ENCODE results near the gene CLDN12.

Gene CLDN12

DNA sequence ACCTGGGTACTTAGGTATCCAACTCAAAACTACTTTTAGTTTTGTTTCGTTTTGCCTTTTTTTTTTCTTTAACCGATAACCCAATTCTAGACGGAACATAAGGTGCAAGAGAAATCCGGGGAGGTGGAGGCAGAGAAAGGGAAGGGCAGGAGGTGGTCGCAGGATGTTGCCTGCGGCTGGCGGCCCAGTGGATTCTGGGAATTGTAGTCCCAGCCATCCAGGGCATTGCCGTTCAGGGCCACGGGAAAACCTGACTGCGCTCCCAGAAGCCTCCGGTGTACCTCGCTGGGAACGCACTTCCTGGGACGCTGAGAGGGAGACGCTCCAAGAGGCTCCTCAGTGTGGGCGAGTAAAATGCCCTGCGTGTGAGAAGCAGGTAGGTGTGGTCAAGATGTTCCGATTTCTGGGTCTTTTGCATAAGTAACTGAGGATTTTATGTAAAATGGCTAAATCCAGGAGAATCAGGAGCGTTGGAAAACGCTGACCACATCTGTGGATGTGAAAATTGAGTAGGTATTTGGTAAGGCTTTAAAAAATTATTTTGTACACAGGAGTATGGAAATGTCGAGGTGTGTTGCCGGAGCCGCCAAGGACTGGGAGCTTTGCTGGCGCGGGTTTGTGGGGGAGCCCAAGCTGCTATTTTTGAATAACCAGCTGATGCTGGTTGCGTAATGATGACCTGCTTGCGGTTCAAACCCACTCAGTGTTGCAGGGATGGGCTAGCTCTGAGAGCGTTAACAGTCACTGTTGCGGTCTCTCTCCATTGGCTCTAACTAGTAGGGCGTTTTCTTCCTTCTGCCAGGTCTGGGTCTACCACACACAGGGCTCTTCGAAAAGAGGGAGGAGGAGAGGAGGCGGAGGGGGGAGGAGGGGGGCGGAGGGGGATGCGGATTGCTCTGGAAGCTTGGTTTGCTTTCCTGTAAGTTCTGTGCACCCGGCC is at the start of gene CLDN12:
Gene CLDN12 (plus strand): TSS at position 288 of the 940 bp plus-strand sequence. CDS start 9,216 bp downstream, outside the sequence.
- peak; percentile 76 to 79 for DNase-seq

DNA sequence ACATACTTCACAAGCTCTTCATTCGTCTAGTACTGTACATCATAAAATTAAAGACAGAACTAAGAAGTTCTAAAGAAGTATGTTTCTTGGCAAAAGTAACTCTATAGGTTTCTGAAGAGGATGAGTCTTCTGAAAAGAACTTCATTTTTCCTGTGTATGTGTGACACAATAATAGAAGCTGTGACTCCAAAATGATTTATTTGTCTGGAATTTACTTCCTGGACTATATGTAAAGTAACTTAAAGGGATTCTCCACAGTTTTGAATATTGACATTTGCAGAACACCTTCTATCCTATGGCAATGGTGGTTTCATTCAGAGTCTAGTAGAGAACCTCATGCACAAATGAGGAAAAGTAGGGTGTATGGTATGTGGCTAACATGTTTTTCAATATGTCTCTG is 19.8 kb upstream of the CLDN12 start:
- DNase-seq, result no peak

DNA sequence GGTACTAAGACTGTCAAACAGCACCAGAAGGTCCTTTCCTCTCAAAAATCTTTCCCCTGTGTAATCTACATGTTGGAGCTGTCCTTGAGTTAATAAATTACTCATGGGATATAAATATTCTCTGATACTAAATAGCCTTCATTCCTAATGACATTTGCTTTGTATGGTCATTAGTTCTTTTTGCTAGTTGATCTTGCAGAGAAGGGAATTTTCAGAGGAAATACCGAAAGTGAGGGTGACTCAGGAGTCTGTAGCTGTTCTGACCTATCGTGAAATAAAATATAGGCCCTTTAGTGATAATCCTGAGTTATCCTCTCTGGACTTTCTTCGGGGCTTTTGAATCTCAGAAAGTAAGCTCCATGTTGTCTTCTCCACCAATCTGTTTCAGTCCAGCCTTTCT is 19.4 kb upstream of the CLDN12 start:
- DNase-seq, result no peak

DNA sequence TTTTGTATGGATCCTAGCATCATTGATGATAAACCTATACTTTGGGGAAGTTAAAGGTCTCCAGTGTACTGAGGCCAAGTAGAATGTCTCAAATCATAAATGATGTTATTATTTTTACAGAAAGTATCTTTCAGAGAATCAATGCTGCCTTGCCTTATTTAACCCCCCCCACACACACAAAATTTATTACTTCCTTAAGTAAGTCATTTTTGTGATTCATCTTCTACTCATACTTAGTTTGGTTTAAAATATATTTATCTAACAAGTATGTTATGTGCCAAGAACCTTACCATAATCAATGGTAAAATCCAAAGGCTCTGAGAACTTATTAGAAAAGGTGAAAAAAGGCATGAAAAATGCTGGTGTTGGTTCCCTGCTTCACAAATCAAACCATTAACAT is 18.8 kb upstream of the CLDN12 start:
- DNase-seq, result no peak

DNA sequence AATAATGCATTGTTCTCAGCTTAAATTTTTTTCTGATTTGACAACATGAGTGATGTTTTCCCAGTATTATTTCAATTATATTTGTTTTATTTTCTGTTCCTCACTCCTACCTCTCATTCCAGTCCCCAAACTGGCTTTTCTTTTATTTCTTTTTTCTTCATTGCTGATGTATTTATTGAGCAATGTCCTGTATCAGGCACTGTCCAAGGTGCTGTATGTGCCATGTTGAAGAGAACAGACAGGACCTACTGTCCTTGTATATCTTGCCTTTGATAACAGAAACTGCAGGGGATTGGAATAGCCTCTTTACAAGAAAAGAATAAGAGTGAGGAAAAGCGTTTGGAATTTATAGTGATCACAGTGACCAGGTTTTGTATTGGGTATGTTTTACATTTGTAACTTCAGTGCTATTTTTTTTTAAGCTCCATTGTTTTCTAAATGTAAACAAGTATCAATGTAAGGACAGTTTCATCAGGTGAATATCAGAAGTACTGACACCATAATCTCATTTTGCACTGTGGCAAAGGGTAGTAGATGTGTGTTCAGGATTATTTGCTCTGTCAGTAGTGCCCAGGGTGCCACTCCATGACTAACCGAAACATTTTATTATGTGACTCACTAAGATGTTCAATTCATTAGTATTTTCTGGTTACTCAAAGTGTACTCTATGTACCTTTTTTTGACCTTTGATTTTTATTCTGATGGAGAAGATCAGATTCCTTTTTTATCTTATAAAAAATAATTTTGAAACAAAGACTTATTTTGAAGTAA is 15.6 kb upstream of the CLDN12 start:
- no peak for DNase-seq

DNA sequence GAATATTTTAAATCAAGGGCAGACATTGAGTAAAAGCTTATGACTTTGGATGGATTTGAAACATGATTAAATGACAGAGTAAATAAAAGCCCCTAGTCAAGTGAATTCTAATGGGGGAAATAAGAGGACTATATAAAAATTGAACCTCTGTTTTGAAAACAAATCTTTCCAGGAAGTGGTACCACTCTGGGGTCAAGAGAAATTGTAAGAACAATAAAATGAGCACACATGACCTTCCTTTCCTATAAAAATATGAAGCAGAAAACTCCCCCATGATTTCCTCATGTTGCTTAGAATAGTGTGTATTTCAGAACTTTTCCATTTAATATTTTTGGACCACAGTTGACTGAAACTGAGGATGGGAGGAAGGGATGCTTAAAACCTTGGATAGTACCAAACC is 12.3 kb upstream of the CLDN12 start:
- DNase-seq, result no peak

DNA sequence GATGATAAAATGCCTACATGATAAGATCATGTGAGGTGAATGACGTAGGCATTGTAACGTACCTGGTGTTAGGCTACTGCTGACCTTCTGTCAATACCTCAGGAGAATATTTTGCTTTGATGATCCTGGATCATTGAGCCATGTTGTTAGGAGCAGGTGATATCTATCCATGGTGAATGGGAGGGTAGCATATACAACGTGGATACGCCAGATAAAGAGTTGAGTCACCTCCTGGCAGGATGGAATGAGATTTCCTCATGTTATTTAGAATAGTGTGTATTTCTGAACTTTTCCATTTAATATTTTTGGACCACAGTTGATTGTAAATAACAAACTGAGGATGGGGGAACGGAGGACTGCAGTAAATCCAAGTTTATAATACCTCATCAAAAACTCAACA is 11.8 kb upstream of the CLDN12 start:
- no peak for DNase-seq

DNA sequence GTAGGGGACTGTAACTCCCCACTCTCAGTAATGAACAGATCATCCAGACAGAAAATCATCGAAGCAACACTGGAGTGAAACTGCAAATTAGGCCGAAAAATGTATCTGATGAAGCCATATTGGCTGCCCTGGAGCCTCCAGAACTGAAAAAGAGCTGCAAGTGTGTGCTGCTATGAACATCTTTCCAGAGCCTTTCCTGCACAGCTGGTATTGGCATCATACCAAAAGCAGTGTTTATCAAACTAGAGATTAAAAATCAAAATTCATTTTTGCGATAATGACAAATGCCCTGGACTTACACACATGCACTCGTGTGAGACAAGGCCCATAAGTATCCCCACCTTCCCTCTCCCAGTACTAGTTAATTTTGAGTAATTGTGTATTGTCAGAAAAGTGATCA is 6.8 kb upstream of the CLDN12 start:
- no peak for DNase-seq

DNA sequence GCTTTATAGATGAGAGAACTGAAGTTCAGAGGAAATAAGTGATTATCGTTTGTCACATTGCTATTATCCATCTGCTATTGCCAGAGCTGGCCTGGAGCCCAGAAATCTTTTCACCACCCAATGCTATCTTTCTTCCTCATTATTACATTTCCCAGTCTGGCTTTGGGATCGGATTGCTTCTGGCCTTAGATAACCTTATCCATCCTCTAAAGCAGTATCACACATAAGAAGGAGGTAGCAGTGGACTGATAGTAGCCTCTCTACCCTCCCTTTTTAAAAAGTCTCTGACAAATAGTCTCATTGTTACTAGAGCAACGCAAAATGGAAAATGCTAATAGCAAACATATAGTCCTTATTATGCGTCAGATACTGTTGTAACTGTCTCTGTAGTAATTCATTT is 1.3 kb upstream of the CLDN12 start:
- no peak for DNase-seq

DNA sequence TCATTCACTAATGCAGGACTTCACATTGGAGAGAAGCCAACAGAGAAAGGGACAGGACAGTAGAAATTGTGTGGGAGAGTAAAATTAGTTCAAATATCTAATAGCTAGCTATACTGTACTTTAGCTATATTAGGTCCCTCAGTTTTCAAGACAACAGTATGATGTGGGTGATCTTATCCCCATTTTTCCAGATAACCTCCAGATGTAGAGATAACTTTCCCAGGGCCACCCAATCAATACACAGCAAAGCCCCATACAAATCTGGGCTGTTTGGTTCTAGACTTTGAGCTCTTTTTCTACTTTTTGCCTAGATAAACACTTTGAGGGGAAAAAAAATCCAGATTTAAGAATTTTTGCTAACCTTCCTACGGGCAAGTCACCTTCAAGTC is 482 bp upstream of the CLDN12 start:
- DNase-seq, result no peak

DNA sequence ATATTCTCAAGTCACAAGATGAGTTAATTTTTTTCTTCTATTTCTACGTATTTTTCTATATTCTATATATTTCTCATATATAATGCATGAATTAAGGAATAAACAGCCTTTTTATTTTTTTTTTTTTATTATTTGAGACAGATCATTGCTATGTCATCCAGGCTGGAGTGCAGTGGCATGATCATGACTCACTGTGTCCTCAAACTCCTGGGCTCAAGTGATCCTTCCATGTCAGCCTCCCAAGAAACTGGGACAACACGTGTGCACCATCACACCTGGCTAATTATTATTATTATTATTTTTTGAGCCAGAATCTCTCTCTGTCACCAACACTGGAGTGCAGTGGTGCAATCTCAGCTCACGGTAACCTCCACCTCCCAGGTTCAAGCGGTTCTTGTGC is 1.5 kb downstream of the CLDN12 start:
- DNase-seq, result no peak

DNA sequence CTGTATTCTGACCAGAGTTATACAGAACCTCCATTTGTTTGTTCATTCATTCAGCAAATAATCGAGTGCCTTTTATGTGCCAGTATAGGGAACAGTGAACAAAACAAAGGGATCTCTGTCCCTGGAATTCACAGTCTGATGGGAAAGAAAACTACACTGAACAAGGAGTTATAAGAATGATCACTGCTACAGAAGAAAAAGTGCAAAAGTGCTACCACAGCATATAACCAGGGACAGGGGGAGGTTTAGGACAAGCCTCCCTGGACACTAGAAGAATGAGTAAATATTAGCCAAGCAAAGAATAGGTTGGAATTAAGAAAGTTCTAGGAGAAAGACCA is 4.2 kb downstream of the CLDN12 start:
- DNase-seq, result no peak

DNA sequence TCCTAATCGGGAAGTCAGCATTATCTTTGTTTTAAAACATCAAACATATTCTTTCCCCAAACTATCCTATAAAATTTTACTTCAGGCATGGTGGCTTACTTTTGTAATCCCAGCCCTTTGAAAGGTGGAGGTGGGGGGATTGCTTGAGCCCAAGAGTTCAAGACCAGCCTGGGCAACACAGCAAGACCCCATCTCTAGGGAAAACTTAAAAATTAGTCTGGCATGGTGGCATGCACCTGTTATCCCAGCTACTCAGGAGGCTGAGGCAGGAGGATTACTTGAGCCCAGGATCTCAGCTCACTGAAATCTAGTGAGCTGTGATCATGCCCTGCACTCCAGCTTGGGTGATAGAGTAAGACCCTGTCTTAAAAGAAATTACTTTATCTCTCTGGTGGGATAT is 4.9 kb downstream of the CLDN12 start:
- DNase-seq, result no peak

DNA sequence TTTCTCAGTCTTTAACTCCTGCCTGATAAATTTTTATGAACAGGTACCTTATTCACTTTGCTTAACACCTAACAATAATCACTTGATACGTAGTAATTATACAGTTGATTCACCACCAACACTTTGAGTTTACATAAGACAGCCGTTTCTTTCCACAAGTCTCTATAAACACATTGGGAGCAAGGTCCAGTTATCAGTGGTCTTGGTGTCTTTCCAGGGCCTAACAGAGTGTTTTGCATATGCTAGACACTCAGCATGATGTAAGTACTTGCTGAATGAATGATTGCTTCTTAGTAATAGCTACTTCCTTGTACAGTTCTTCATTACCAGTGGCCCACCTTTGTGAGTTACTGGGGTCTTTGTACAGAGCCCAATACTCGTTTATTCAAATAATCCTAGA is 6.4 kb downstream of the CLDN12 start:
- DNase-seq, result no peak

DNA sequence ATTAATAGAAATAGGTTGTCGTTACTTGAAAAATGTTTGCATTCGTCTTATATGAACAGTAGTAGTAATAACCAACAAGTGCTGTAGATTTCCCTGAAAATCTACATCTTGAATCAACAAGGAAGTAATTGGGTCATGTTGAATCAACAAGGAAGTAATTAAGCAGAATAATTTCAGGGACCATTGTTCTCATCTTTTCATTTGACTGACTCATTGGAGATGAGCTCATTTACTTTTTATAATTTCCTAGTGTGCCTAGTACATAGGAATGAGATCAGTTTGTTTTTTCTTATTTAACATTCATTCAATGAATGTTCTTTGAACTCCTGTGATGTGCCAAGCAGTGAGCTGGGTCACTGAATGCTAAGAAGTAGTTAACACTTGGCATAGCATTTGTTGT is 8.2 kb downstream of the CLDN12 start:
- DNase-seq, result no peak

DNA sequence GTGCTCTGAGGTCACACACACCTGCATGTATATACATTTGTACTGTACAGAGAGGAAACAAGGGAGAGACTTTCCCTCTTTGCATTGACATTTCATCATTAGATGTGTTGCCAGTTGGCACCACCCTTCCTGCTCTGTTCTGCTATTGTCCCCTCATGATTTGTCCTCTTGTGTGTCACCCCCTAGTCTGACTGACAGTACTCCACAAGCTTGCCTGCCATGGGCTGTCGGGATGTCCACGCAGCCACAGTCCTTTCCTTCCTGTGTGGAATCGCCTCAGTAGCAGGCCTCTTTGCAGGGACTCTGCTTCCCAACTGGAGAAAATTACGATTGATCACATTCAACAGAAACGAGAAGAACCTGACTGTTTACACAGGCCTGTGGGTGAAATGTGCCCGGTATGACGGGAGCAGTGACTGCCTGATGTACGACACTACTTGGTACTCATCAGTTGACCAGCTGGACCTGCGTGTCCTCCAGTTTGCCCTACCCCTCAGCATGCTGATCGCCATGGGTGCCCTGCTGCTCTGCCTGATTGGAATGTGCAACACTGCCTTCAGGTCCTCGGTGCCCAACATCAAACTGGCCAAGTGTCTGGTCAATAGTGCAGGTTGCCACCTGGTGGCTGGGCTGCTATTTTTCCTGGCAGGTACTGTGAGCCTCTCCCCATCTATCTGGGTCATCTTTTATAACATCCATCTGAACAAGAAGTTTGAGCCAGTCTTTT is 9.4 kb downstream of the CLDN12 start:
- peak; percentile 30 to 35 for DNase-seq

DNA sequence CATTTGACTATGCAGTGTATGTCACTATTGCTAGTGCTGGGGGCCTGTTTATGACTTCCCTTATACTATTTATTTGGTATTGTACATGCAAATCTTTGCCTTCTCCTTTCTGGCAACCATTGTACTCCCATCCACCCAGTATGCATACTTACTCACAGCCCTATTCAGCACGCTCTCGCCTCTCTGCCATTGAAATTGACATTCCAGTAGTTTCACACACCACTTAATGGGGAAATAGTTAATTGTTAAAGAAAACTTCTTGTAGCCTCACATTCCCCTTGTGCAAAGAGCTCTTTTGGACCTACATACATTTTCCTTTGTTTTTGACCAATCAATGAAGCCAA is 9.9 kb downstream of the CLDN12 start:
- DNase-seq, result no peak

DNA sequence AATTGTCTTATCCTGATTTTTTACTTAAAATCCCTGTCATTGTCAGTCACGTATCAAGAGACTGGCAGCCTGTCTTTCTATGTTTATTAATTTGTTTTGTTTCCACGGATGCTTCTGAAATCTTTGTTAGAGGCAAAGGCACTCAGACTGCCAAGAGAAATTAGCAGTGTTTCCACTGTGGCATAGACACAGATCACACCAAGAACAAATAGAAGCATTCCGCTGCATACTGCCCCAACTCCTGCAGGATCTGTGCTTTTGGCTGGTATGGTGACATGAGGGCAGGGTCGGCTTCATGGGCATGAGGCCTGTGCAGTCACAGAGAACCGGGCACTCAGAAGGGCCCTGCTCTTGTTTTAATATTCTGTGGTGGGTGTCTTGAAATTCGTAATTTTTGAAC is 18.4 kb downstream of the CLDN12 start:
- no peak for DNase-seq

DNA sequence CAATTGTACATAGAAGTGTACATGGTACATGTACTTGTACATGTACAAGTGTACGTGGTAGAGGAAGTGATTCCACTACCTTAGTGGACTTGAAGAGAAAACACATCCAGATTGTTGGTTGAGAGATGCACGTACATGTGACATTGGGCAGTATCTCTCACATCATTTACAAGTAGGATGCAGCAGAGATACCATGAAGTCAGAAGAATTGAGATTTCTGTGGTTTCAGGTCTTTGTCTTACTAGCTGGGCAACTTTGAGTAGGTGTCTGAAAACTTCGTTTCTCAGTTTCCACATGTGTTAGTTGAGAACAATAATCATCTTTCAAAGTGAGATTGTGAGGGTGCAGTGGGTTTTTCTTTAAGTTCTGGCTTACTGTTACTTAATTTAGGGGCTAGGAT is 21.5 kb downstream of the CLDN12 start:
- DNase-seq, result no peak

DNA sequence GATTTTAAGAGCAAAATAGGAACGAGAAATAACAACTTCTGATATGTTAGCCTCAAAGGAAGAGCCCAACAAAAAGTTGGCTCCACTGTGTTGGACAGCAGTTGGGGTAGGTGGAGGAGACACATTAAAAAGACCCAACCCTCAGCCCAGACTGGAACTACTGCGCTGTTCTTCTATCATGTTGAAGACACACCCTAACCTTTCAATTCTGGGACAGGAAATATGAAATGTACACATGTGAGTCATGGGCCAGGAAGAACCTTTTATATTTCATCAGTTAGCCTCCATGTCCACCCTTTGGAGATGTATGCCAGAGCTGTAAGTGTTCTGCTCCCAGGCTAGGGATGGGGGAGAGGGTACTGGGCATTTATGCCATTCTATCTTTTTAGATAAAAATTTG is 22.1 kb downstream of the CLDN12 start:
- DNase-seq, result no peak

DNA sequence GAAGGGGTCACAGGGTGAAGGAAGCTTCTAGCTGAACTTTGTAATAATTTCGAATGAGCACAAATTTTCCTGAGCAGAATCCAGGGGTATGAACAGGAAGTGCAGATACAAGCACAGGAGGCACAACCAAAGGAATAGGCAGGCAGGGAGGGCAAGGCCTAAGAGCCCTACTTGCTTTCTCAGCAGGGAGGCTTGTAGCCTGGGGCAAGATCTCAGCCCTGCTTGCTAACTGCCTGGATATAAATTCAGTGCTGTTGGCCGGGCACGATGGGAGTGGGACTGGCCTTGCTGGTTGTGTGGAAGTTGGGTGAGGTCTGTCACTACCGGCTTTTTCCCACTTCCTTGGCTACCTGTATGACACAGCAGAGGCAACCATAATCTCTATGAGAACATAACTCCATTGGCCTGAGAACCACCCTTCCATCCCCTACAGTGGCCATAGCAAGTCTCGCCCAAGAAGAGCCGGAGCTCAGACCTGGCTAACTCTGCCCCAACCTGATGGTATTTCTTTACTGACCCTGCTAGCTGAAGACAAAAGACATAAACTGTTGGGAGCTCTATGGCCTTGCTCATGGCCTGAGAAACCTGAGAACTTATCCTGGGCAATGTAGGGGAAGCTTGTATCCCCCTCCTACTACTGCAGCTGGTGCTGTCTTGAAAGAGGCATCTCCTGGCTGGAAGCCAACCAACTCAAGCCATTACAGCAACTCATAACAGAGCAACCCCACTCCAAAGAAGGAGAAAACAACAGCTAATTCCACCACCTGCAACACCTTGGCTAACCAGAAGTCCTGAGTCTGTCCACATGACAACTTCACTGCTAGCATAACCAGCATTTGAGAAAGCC is 27.6 kb downstream of the CLDN12 start:
- no peak for DNase-seq

DNA sequence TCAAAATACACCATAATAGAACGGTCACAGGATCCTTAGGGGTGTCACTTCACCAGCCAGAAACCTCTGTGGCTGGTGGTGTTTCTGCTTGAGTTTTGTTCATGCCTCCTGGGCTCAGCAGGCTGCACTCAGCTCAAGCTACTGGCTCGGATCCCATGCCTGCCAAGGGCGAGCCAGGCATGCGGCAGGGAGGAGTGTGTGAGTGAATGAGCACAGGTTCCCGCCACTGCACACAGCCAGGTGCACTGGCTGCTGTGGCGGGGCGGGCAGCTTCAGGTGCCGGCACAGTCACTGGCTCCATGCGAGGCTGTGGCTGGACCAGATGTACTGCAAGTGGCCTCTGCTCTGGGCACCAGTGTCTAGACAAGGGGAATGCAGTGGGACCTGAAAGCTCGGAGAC is 29.5 kb downstream of the CLDN12 start:
- DNase-seq, result no peak

DNA sequence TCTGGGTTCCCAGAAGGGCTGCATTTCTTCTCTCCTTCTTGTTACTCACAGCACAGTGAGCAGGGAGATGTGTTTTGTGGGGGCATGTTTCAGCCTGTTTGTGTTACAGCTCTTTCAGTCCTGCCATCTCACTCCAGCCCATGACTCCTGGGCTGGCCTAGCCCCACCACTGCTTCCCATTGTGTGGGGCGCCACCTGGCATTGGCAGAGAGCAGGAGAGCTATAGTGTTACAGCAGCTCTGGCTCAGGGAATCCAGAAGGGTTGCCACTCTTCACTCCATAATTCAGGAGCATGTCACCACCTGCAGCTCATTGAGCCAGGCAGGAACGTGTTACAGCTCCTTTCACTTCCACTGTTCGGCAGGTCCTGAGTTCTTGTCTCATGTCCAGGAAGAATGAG is 30.0 kb downstream of the CLDN12 start:
- no peak for DNase-seq

All from activated T-cell treated with anti-CD3 and anti-CD28 coated beads, Interleukin-2, amount 50 U/mL, for 48 hours (primary cell).